Endothelial cell of umbilical vein (primary cell): ENCODE results near the gene TREX2. TPM values are rescaled to one million over a fixed set of nuclear protein-coding genes. Genes with fewer than 3 reads are reported as not detected.

Source experiments
- BruUV-seq: library from RNA; stranded (reverse); fragments of 400-500 nt; replicated peaks from 2 replicates; lab custom pipeline; 2021; lab: Mats Ljungman, UMichigan
- CTCF ChIA-PET: fragments of 300-600, 350-600 bp; sonication (Branson Sonifier 250); formaldehyde crosslinking; loops from one replicate; lab custom pipeline; 2021; ENCODE audit warnings: antibody characterized with exemption, inconsistent platforms; lab: Charles Lee
- POLR2A ChIA-PET: fragments of 300-600, 350-600 bp; sonication (Branson Sonifier 250); formaldehyde crosslinking; loops from one replicate; lab custom pipeline; 2021; ENCODE audit warnings: antibody characterized with exemption, inconsistent platforms; lab: Charles Lee
- DNase-seq: peaks from one replicate; pipeline ENCODE4 v3.0.0-alpha.2; 2011; ENCODE audit warnings: low read depth, low spot score
- FAIRE-seq: peaks from 2 replicates; lab custom pipeline; 2011; peaks lifted over from hg19 to GRCh38; lab: Jason Lieb, UNC
- H2AFZ ChIP-seq: 2 replicates; pipeline ENCODE4 v1.6.0; 2012; ENCODE audit warnings: low read depth, low read length, control low read depth, inconsistent platforms
- H3K27ac ChIP-seq: 2 replicates; pipeline ENCODE4 v1.5.1; 2011; ENCODE audit warnings: low read depth, mild to moderate bottlenecking, control low read depth, low read length, moderate library complexity; ENCODE audit not compliant: insufficient read depth
- H3K27me3 ChIP-seq, 2 experiments: 2 replicates each; pipeline versions ENCODE4 v1.6.0 to v1.6.1; 2011; ENCODE audit warnings: low read length in 2 of 2, mixed read lengths in 1 of 2; ENCODE audit not compliant: control insufficient read depth in 2 of 2, insufficient read depth in 2 of 2
- H3K36me3 ChIP-seq, 2 experiments: 2 replicates in 1 of 2; 3 replicates in 1 of 2; pipeline ENCODE4 v1.5.1; 2011; ENCODE audit warnings: low read length in 2 of 2, mild to moderate bottlenecking in 1 of 2, moderate library complexity in 1 of 2; ENCODE audit not compliant: control insufficient read depth in 2 of 2, insufficient read depth in 2 of 2; ENCODE audit errors: extremely low read depth in 1 of 2
- H3K4me1 ChIP-seq: 3 replicates; pipeline ENCODE4 v1.5.1; 2011; ENCODE audit warnings: mild to moderate bottlenecking, low read length; ENCODE audit not compliant: control insufficient read depth, insufficient read depth; ENCODE audit errors: extremely low read depth
- H3K4me2 ChIP-seq: 2 replicates; pipeline ENCODE4 v1.6.1; 2011; ENCODE audit warnings: low read length, control low read depth, mixed read lengths; ENCODE audit not compliant: insufficient read depth
- H3K4me3 ChIP-seq, 3 experiments: fragments of 200-600 bp in 1 of 3; sonication (generic), shearing (Covaris generic) in 1 of 3; replicated peaks in 1 of 3; 2 replicates each; pipeline ENCODE4 v1.5.1; 2011 to 2016; ENCODE audit warnings: control low read depth in 3 of 3, low read length in 3 of 3, mild to moderate bottlenecking in 2 of 3, inconsistent platforms in 1 of 3, low read depth in 1 of 3, moderate library complexity in 1 of 3; ENCODE audit not compliant: insufficient read depth in 1 of 3
- H3K79me2 ChIP-seq: 2 replicates; pipeline ENCODE4 v1.6.0; 2012; ENCODE audit warnings: low read length, inconsistent platforms; ENCODE audit not compliant: control insufficient read depth, insufficient read depth
- H3K9ac ChIP-seq: replicated peaks from 2 replicates; pipeline ENCODE3; 2011; ENCODE audit warnings: low read length, control low read depth; ENCODE audit not compliant: insufficient read depth; ENCODE audit errors: extremely low read depth
- H3K9me1 ChIP-seq: replicated peaks from 3 replicates; pipeline ENCODE4 v1.6.0; 2011; ENCODE audit warnings: mild to moderate bottlenecking, low read length; ENCODE audit not compliant: control insufficient read depth, insufficient read depth; ENCODE audit errors: extremely low read depth
- H3K9me3 ChIP-seq: replicated peaks from 2 replicates; pipeline ENCODE4 v1.5.1; 2012; ENCODE audit warnings: low read length, inconsistent platforms; ENCODE audit not compliant: control insufficient read depth, insufficient read depth
- H4K20me1 ChIP-seq: replicated peaks from 2 replicates; pipeline ENCODE3; 2011; ENCODE audit warnings: mild to moderate bottlenecking, low read length; ENCODE audit not compliant: control insufficient read depth, insufficient read depth; ENCODE audit errors: extremely low read depth
- EZH2 ChIP-seq: IDR thresholded peaks from 2 replicates; pipeline ENCODE4 v1.6.1; 2012; ENCODE audit warnings: borderline replicate concordance, low read depth, mild to moderate bottlenecking, moderate library complexity, low read length, inconsistent platforms; ENCODE audit not compliant: severe bottlenecking
- FOS ChIP-seq: IDR thresholded peaks from 2 replicates; pipeline ENCODE4 v1.6.1; 2011; ENCODE audit warnings: mild to moderate bottlenecking, low read length, moderate library complexity, borderline replicate concordance; ENCODE audit not compliant: insufficient read depth
- GATA2 ChIP-seq: IDR thresholded peaks from 2 replicates; pipeline ENCODE4 v1.7.0; 2011; ENCODE audit warnings: low read depth, mild to moderate bottlenecking, moderate library complexity, mixed read lengths, low read length; ENCODE audit not compliant: insufficient read length, insufficient read depth
- JUN ChIP-seq: IDR thresholded peaks from 2 replicates; pipeline ENCODE4 v1.6.1; 2011; ENCODE audit warnings: borderline replicate concordance, low read depth; ENCODE audit not compliant: insufficient read length, insufficient read depth
- MYC ChIP-seq: IDR thresholded peaks from one replicate; pipeline ENCODE4 v1.6.1; 2011; ENCODE audit warnings: mild to moderate bottlenecking, low read depth, low read length
- POLR2A ChIP-seq: IDR thresholded peaks from 2 replicates; pipeline ENCODE4 v1.6.1; 2012; ENCODE audit warnings: low read depth, mild to moderate bottlenecking, control low read depth, low read length
- POLR2AphosphoS5 ChIP-seq: IDR thresholded peaks from 2 replicates; pipeline ENCODE4 v1.6.1; 2012; ENCODE audit warnings: low read depth, mild to moderate bottlenecking, control low read depth, low read length, moderate library complexity; ENCODE audit not compliant: insufficient read depth
- dilution Hi-C: fragments of 300-500 bp; cut with MboI; formaldehyde crosslinking; loops from one replicate; pipeline ENCODE4 v1.15.0; 2019; ENCODE audit warnings: low sequenced_read_pairs; ENCODE audit not compliant: extremely low pct_ligation_motif_present
- intact Hi-C: fragments of 100-400 bp; cut with micrococcal nuclease; formaldehyde crosslinking; loops from one replicate; pipeline ENCODE4 v1.10.0; 2022
- polyA plus RNA-seq, 4 experiments: library from polyadenylated mRNA; depleted of rRNA in 3 of 4; stranded (reverse) in 3 of 4; unstranded in 1 of 4; fragments of >200 nt; gene quantifications; 2 replicates each; pipeline versions ENCODE4 v1.2.1 to v1.2.3, GENCODE V29; 2011 to 2012; ENCODE audit warnings: missing spikeins in 1 of 4
- total RNA-seq: library from RNA; stranded (reverse); gene quantifications from 2 replicates; pipeline ENCODE4 v1.2.3, GENCODE V29; 2021
- TF ChIP-seq, protein P1 (sequence below): IDR thresholded peaks from 2 replicates; pipeline ENCODE4 v1.6.1; 2011; ENCODE audit not compliant: insufficient read depth, insufficient read length
- TF ChIP-seq, protein P2 (sequence below), 2 donors: IDR thresholded peaks; 1 replicate in 1 of 2; 2 replicates in 1 of 2; pipeline ENCODE4 v1.5.1; 2011; ENCODE audit warnings: low read length in 2 of 2, mild to moderate bottlenecking in 2 of 2, moderate library complexity in 2 of 2, control low read depth in 1 of 2, inconsistent platforms in 1 of 2, low read depth in 1 of 2; ENCODE audit not compliant: insufficient read depth in 1 of 2; ENCODE audit errors: extremely low read depth in 1 of 2

TREX2 gene
- total and polyA plus RNA-seq, 2 donors (not counting 3 experiments of a cell fraction or from before 2014, with no cell fraction given): 0.82 to 0.99 TPM

DNA sequence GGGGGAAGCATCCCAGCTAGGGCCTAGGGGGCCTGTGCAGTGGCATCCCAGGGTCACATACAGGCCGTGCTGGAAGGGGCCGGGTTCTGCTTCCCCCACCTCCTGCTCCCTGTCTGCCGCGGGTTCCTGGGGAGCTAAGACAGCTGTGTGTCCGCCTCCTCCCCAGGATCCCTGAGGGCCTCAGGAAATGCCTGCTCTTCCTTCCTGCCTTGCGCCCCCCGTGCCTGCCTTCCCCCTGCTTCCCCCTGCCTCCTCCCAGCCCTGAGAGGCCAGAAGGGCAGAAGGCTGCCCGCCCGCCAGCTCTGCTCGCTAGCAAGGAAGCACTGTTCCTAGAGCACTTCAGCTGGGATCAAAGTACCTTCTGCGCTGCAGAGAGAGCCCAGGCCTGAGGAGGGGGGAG is 46.1 kb upstream of the TREX2 start:
- peak; percentile 87 for FAIRE-seq

More for the DNA sequence above, 46.1 kb upstream of the TREX2 start:
- Histone ChIP-seq H4K20me1 (no peaks in the 10 kb centered on the region), H3K27ac (peak overlapping the region; percentile 43), H3K27me3 (no peaks in the 10 kb centered on the region), H3K4me1 (peaks cover 55% of the 10 kb centered on the region), H2AFZ (no peak overlapping the region), H3K36me3 (no peaks in the 10 kb centered on the region), H3K9ac (no peak overlapping the region), H3K4me2 (peak overlapping the region; percentile 2), H3K79me2 (peaks cover 13% of the 10 kb centered on the region), H3K9me3 (no peaks in the 10 kb centered on the region), H3K4me3 (no peak overlapping the region), H3K9me1 (no peaks in the 10 kb centered on the region)
- intact Hi-C loops: no loop called here
- POLR2A ChIA-PET: interaction anchor here (0.7 to 1.7 kb wide), 3 partner anchors 15 to 20 kb away, joined by 4 to 12 read pairs (median 7); no protein-coding TSS in a partner anchor
- dilution Hi-C loops: no loop called here
- no peak for DNase-seq
- CTCF ChIA-PET: interaction anchor here (1.4 to 9.4 kb wide), 3 partner anchors 15 to 31 kb away, joined by 7 to 189 read pairs (median 13); partner anchors contain the start of gene HAUS7
- no peak for TF ChIP-seq GATA2
- TF ChIP-seq, protein P1, sequence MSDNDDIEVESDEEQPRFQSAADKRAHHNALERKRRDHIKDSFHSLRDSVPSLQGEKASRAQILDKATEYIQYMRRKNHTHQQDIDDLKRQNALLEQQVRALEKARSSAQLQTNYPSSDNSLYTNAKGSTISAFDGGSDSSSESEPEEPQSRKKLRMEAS: no peak
- TF ChIP-seq POLR2A: no peak
- TF ChIP-seq, protein P2, sequence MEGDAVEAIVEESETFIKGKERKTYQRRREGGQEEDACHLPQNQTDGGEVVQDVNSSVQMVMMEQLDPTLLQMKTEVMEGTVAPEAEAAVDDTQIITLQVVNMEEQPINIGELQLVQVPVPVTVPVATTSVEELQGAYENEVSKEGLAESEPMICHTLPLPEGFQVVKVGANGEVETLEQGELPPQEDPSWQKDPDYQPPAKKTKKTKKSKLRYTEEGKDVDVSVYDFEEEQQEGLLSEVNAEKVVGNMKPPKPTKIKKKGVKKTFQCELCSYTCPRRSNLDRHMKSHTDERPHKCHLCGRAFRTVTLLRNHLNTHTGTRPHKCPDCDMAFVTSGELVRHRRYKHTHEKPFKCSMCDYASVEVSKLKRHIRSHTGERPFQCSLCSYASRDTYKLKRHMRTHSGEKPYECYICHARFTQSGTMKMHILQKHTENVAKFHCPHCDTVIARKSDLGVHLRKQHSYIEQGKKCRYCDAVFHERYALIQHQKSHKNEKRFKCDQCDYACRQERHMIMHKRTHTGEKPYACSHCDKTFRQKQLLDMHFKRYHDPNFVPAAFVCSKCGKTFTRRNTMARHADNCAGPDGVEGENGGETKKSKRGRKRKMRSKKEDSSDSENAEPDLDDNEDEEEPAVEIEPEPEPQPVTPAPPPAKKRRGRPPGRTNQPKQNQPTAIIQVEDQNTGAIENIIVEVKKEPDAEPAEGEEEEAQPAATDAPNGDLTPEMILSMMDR (IDR thresholded peaks at IDR 0.05; ENCODE audit: extremely low read depth in 1 of 2, insufficient read depth in 1 of 2, low read depth in 1 of 2, low read length in 2 of 2): no peak
- no peak for TF ChIP-seq POLR2AphosphoS5
- TF ChIP-seq FOS: no peak
- TF ChIP-seq JUN: no peak
- no peak for TF ChIP-seq EZH2
- TF ChIP-seq MYC: no peak
- no TSS peak for BruUV-seq
